HG02970 (cell line): ENCODE results near the gene AVEN.

Experiments
- ATAC-seq: cut with Tn5 transposase; IDR thresholded peaks from one replicate; pipeline ENCODE4 v1.9.1; 2021; ENCODE audit warnings: mild to moderate bottlenecking, moderate library complexity, moderate number of reproducible peaks; ENCODE audit not compliant: unreplicated experiment, low FRiP score

The AVEN gene

GRCh38 chr15:33994005-33994615, 44.9 kb downstream of the AVEN start:
- ATAC-seq: no peak

GRCh38 chr15:33988384-33988783, 50.6 kb downstream of the AVEN start:
- ATAC-seq: no peak

GRCh38 chr15:33987444-33987843, 51.6 kb downstream of the AVEN start:
- no peak for ATAC-seq

- ATAC-seq: no peak
Measured at GRCh38 chr15:33985751-33986150, 53.3 kb downstream of the AVEN start.

- ATAC-seq: no peak
Measured at GRCh38 chr15:33985287-33985686, 53.7 kb downstream of the AVEN start.

GRCh38 chr15:33982516-33982915, 56.5 kb downstream of the AVEN start:
- no peak for ATAC-seq

- ATAC-seq: no peak
Measured at GRCh38 chr15:33980159-33980558, 58.8 kb downstream of the AVEN start.

GRCh38 chr15:33975022-33975565, 63.9 kb downstream of the AVEN start:
- ATAC-seq: no peak

- ATAC-seq: no peak
Measured at GRCh38 chr15:33971811-33972210, 67.2 kb downstream of the AVEN start.

GRCh38 chr15:33968821-33969220, 70.2 kb downstream of the AVEN start:
- no peak for ATAC-seq

- no peak for ATAC-seq
Measured at GRCh38 chr15:33968224-33968623, 70.8 kb downstream of the AVEN start, which contains the start of gene CHRM5. Gene CHRM5 (plus strand): TSS chr15:33968497. CDS start chr15:34062718, 94,221 bp downstream.

- no peak for ATAC-seq
Measured at GRCh38 chr15:33964665-33965040, 74.4 kb downstream of the AVEN start.

GRCh38 chr15:33963831-33964664, 75.0 kb downstream of the AVEN start:
- ATAC-seq: no peak

GRCh38 chr15:33960549-33960935, 78.5 kb downstream of the AVEN start:
- ATAC-seq: no peak

- ATAC-seq: no peak
Measured at GRCh38 chr15:33959844-33960548, 79.0 kb downstream of the AVEN start.

GRCh38 chr15:33956397-33956796, 82.6 kb downstream of the AVEN start:
- ATAC-seq: no peak

- no peak for ATAC-seq
Measured at GRCh38 chr15:33955945-33956344, 83.1 kb downstream of the AVEN start.

GRCh38 chr15:33946152-33946551, 92.9 kb downstream of the AVEN start:
- ATAC-seq: no peak

- no peak for ATAC-seq
Measured at GRCh38 chr15:33941279-33942063, 97.5 kb downstream of the AVEN start.

- no peak for ATAC-seq
Measured at GRCh38 chr15:33934921-33935320, 104.1 kb downstream of the AVEN start.
